Hypothalamus (tissue), 51 donors: ENCODE results near the gene SPEN.
"Not testable (repeated sequence)": the region's sequence is repeated elsewhere in the genome, so short reads cannot be mapped to it uniquely, and the experiment has no call there.

ENCODE experiments used
- DNase-seq, 51 donors: peaks; one replicate each; lab custom pipeline; 2025; lab: John Stamatoyannopoulos, UW

The SPEN gene

DNA sequence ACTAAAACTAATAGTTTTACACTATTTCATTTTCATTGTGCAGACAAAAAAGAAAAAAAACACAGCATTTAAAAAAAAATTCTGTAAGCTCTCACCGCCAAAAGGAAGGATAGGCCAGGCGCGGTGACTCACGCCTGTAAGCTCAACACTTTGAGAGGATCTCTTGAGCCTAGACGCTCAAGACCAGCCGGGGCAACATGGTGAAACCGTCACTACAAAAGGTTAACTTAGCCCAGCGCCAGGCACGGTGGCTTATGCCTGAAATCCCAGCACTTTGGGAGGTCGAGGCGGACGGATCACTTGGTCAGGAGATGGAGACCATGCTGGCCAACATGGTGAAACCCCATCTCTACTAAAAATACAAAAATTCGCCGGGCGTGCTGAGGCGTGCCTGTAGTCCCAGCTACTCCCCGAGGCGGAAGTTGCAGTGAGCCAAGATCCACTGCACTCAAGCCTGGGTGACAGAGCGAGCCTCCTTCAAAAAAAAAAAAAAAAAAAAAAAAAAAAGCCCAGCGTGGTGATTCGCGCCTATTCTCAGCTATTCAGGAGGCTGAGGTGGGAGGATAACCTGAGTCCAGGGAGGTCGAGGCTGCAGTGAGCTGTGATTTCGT lies 14.3 kb upstream of the SPEN start:
- peak in 20 of 51 donors; percentile 4 to 53 (median 22) for DNase-seq

DNA sequence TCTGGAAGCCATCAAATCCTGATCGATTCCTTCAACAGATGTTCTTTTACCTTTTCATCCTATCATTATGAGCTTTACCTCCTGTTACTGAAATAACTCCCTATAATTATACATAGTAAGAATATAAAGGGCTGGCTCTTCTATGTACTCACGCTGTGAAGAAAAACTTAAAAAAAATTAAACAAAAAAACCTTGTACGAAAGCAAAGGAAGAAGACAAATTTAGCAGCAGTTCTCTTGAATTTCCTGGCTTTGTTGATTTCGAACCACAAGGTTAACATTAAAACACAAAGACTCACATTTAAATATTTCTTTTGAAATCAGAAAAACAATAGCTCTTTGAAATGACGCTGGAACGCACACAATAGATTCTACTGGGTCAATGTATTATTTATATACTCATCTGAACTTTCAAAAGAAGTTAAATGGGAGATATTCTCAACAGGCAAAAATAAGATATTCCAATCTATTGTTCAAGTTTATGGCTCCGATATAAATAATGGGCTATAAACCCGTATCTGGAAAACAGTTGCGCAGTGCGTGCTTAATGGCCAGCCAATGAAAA lies 13.6 kb upstream of the SPEN start:
- no peak for DNase-seq

DNA sequence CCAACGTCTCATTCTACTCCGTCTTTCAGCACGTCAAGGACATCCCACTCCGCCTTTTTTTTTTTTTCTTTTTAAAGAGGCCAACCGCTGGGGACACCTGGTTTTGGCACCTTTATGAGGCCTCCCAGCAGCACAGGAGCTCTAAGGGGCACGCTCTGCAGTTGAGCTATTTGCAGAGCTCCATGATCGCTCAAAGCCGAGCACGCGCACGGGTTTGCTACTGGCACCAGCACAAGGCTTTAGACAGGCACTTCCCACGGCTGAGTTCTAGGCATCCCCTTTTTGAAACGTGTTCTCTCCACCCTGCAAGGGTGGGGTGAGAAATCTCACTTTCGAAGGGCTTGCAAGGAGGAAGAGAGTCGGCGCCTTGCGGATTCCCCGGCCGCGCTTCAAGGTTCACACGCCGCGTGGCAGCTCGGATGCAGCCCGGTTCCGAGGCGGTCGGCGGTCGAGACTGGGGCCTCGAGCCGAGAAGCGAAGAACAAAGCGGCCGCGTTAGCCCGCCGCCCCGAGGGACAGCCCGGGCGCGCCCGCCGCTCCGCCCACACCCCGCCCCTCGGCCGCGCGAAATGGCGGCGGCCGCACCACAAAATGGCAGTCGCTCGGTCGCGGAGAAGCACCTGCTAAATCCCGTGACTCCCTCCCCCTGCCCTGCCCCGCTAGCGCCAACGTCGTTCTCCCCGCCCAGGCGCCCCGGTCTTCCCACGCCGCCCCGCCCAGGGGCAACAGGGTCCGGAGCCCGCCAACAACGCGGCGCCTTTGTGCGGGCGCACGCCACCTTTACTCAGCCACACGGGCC lies 12.9 kb upstream of the SPEN start:
- DNase-seq, result peak; percentile 60 to 96 (median 82)

DNA sequence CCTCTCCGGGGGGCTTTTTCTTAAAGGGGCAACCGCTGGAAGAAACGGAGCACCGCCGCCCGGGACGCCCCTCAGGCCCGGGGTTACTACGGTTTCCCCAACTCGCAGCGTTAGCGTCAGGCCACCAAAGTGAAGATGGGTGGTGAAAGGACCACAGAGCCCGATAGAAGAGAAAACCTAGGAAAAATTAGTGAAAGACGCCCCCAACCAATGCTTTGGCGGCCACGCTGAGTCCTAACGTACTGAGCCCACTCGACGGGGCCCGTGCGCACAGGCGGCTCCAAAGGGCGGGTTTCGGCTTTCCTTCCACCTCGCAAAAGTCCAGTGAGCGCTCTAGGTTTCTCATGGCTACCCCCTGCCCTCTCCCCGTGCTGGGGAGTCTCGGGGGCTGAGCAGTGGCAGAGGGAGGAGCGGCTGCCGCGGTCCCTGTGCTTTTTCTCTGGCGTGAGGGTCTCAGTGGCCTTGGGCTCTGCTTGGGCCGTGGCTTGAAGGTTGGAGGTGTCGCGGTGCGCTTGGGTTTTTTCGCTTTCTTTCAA lies 12.2 kb upstream of the SPEN start:
- DNase-seq, result peak in 7 of 51 donors; percentile 45 to 69 (median 63)

DNA sequence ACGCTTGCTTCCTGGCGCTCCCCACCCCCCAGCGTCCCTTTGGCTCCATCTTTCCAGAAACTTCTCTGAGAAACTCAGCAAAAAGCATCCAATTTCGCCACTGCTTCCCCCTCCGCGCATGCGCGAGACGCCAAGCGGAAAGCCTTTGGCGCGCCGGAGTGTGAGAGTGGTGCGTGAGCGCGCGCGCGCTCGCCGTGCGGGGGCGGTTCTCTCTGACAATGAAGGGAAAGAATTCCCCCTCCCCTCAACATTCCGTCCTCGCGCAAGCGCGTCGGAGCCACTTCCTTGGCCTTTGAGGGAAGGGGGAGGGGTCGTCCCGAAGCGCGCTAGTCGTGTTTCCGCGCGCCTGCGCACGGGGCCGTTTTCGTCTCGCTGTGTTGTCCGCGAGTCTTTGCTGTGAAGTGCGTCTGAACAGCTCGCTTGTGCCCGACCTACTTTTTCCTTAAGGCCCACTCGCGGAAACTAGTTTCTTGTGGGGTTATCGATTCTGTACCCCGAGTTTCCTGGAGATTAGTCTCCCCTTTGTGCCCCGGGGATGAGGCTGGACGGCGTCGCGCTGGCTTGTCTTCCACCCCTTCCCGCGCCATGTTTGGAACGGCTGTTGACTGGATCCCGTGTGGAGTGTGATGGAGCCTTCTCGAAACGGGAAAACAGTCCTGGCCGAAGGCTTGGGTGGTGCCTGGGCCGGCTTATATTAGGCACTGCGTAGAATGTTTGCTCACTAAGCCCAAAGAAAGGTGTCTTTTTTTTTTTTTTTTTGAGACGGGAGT lies 11.6 kb upstream of the SPEN start:
- DNase-seq, result peak; percentile 85 to 100 (median 98)

DNA sequence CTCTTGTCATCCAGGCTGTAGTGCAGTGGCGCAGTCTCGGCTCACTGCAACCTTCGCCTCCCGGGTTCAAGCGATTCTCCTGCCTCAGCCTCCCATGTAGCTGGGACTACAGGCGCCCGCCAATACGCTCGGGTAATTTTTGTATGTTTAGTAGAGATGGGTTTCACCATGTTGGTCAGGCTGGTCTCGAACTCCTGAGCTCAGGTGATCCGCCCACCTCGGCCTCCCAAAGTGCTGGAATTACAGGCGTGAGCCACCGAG lies 11.1 kb upstream of the SPEN start:
- DNase-seq, result not testable (repeated sequence)

DNA sequence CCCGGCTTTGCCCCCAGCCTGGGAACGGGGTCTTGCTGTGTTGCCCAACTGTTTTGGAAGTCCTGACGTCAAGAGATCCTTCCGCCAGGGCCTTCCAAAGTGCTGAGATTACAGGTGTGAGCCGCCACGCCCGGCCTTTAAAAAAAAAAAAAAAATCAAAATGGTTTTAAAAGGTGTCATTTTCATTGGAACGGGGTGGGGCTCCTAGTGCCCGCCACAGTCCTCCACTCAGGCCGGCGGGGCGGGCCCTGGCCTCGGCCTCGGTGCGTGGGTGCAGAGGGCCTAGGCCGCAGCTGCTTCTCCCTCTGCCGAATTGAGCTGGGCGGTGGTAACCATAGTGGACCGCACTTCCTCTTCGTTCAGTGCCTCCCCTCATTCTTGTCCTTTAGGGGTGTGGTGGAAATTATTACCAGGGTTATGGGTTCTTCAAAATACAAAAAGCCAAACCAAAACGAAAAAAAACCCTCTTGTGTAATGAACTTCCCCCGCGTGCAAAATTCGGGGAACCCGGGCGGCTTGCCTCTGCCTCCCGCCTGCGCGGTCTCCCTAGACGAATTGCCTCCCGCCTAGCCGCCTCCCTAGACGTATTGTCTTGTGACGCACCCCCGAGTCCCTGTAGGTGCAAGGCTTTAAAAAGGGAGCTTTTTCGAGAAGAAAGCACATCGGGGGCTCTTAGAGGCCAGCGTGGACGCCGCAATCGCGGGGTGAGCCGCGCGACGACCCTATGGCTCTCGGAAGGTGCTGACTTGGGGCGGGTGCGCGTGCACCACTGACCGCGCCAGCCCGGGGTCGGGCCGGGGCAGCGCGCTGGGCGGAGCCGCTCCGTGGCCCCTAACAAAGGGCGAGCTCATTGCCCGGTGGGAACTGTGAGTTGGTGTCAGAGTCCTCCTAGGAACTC lies 10.5 kb upstream of the SPEN start:
- DNase-seq, result peak in 8 of 51 donors; percentile 3 to 34 (median 22)

DNA sequence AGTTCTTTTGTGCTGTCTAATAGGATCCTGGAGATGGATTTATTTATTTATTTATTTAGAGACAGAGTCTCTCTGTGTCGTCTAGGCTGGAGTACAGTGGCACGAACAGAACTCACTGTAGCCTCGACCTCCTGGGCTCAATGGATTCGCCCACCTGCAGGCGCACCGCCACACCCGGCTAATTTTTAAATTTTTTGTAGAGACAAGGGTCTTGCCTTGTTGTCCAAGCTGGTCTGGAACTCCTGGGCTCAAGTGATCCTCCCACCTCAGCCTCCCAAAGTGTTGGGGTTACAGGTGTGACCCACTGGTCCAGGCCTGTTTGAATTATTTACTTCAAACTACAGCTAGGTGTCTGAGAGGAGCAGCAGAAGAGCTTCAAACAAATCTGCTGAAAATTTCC lies 9.6 kb upstream of the SPEN start:
- no peak for DNase-seq

DNA sequence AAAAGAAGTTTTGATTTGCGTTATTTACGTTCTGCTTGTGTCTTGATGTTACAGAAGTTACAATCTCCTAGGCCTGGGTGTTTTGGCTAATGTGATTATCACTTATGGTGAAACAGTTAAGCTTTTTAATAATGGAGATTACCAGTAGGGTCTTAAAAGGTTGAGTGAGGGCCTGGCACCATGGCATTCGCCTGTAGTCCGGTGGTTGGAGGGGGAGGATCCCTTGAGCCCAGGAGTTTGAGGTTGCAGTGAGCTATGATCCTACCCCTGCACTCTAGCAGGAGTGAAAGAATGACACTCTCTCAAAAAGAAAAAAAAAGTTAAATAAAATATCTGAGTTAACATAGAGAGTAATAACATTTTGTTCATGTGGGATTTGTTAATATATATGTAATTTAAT lies 8.8 kb upstream of the SPEN start:
- no peak for DNase-seq

DNA sequence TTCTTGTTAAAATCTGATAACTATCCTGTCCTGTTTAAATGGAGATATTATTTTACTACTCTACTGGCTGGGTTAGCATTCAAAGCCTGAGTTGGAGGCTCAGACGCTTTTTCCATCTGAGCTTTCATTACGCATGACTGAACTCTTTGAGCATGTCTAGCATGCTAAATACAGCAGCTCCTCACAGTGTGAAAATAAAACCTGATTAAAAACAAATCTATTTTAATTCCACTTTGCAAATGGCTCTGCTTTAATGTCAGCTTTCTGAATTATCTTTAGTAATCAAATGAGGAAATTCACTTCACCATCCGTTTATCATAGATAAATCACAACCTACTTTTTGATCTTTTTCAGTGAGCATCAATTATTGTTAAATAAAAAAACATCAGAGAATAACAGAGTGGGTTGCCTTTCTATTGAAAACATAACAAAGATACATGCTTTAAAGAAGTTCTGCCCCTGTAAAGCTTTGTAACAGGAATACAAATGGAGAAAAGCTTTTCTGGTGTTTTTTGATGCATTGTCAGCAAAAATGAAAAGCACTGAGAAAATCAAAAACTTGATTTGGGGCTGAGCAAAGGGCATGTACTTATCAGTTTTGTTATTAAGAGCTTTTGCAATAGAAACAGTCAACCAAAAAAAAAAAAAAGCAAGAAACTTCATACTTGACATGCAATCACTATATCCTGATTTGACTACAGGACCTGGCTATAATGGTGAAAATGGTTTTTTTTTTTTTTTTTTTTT lies 3.5 kb upstream of the SPEN start:
- DNase-seq, result peak in 13 of 51 donors; percentile 3 to 59 (median 18)

DNA sequence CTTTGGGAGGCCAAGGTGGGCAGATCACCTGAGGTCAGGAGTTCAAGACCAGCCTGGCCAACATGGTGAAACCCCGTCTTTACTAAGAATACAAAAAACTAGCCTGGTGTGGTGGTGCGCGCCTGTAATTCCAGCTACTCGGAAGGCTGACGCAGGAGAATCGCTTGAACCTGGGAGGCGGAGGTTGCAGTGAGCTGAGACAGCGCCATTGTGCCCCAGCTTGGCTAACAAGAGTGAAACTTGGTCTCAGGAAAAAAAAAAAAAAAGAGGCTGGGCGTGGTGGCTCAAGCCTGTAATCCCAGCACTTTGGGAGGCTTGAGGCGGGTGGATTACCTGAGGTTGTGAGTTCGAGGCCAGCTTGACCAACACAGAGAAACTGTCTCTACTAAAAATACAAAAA lies 1.5 kb upstream of the SPEN start:
- DNase-seq, result not testable (repeated sequence)

DNA sequence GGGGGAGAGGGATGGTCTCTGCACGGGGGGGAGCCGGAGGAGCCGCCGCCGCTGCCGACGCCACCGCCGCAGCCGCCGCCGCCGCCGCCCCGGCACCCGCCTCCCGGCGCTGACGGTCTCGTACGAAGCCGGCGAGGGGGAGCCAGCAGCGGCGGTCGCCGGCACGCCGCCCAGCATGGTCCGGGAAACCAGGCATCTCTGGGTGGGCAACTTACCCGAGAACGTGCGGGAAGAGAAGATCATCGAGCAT lies 311 bp downstream of the SPEN start:
- DNase-seq, result peak in 1 of 51 donors; percentile 60

DNA sequence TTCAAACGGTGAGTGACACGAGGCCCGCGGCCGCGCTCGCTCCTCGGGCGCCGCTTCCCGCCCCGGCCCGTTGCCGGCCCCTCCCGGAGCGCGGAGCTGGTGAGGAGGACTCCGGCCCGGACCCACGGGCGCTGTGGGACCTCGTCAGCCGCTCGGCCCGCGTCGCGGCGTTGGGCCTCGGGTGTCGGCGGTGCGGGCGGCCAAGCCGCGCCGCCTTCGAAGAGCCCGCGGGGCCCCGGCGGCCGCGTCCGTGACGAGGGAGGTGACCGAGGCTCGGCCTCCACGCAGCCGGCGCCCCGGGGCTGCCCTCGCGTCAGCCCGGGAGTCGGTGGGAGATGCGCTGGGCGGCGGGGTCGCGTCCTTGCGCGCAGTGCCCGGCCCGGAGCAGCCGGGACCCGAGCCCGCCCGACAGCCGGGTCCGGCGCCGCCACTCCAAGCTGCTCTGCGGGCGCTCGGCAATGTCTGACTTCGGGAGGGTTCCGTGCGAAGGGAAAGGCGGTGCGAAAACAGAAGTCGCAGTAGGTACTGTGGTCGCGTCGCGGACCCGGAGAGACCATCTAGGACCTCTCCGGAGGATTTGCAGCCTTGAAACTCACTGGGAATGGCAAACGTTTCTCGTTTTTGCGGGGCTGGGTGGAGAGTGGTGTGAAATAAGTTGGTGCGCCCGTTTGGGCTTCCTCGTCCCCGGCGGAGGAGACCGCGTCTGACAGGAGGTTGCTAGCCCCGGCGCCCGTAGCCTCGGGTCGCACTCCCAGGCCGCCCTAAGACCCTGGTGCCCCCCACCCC lies 829 bp downstream of the SPEN start:
- DNase-seq, result peak in 20 of 51 donors; percentile 5 to 74 (median 42)

DNA sequence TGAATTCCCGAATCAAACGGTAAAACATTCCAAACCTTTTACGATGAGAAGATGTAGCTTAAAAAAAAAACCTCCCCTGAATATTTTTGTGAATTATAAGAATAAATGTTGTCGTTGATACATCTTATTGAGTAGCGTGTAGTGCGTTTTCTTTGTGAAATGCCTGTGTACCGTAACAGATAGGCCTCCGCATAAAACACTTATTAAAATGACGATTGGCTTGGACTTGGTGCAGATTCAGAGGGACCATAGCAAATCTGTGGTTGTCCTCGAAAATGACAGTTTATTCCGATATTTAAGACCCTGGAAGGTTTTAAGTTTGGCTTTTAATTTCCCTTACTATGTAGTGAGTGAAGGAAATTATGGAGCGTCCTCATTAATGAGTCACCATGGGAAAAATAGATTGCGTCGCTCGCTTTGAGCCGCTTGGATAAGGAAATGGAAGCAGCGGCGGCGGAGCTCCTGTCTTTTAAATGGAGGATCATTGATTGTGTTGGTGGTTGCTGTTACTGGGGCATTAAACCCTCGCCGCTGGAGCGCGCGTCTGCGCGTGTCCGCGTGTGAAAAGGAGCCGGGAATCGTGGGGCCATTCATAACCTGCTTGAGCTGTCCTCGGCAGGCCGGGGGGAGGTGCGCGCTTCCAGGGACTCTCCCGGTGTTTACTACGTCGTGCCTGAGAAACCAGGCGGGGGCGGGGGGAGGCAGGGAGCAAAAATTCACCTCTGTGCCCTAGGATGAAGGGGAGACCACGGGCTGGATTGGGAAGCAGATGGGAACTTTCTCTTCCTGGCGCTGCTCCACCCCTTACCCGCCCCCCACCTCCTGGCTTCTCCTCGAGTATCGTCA lies 1.6 kb downstream of the SPEN start:
- peak; percentile 30 to 93 (median 80) for DNase-seq

DNA sequence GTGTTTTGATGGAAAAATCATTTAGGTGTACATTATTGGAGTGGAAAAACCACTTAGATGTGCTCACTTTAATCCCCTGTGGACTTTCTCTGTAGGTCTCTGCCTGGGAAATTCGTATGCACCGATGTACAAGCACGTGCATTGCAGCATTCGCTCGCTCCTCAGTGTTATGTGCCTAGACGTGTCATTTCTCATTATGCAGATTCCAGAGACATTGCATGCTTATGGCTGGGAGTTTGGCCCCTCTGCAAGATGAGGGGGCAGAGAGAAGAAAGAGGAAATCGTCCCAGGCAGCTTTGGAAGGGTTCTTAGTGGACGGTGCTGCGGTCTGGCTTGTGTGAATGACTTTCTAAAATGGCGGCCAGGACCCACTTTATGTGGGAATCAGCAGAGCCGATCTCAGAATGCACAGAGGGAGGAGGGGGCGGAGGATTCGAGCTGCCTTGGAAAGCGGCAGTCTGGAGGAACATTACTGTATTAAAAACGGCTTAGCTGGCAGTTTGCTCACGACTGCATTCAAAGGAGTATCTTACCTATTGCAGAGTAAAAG lies 2.3 kb downstream of the SPEN start:
- DNase-seq, result peak in 36 of 51 donors; percentile 10 to 88 (median 41)

DNA sequence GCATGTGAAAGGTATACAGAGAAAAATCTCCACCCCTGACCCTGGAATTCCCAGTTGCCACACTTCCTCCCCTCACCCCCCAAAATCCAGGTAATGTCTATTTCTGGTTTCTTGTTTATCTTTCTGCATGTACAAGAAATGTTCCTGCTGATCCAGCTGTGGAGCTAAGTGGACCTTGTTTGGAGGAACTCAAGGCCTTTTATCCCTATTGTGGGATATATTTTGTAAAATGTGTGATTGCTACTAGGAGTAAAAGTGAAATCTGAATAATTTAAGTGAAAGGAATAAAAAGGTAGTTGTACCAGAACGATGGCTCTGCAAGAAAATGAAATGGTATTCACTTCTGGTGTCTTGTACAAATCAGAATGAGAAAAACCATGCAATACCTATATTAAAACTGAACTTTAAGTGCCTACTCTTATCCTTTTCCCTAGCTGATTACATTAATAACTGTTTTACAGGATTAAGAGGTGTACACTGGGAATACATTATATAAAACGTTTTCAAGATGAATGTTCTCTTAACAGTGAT lies 3.0 kb downstream of the SPEN start:
- peak in 1 of 51 donors; percentile 36 for DNase-seq
